Measurements from ENCODE around the gene TADA2A. TPM values are rescaled to one million over a fixed set of nuclear protein-coding genes. Genes with fewer than 3 reads are reported as not detected.

The TADA2A gene
- total RNA-seq, 1 experiment from 2014 or later = 27.5 TPM

- DNase-seq (ENCODE audit: extremely low read depth, low read depth) = no peak
These were observed 112.7 kb downstream of the TADA2A start for GRCh38 chr17:37519251-37519985.

- no peak for DNase-seq (ENCODE audit: extremely low read depth, low read depth)
These were observed 113.5 kb downstream of the TADA2A start for GRCh38 chr17:37520174-37520573.

GRCh38 chr17:37521821-37522220 is 115.1 kb downstream of the TADA2A start:
- DNase-seq (ENCODE audit: extremely low read depth, low read depth) = no peak

DNA sequence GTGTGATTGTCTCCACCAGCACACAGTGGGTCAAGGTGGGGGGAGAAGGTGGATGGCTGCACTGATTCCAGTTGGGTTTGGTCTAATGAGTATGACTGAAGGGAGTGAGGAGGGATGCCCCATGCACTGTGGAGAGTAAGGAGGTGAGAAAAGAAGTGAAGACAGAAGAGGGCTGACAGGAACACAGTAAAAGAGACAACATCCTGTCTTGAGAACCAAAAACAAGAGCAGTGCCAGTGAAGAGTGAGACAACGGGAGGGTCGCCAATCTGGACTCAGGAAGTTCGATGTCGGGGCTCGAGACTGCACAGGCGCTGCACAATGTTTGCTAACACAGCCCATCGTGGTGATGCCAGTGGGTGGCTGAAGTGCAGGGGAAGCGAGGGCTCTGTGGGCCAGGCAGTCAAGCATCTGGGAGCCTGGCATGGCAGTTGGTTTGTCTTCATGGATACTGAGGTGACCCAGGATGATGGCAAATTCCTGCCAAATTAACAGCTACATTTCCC is 117.1 kb downstream of the TADA2A start:
- DNase-seq (ENCODE audit: extremely low read depth, low read depth) = no peak

DNA sequence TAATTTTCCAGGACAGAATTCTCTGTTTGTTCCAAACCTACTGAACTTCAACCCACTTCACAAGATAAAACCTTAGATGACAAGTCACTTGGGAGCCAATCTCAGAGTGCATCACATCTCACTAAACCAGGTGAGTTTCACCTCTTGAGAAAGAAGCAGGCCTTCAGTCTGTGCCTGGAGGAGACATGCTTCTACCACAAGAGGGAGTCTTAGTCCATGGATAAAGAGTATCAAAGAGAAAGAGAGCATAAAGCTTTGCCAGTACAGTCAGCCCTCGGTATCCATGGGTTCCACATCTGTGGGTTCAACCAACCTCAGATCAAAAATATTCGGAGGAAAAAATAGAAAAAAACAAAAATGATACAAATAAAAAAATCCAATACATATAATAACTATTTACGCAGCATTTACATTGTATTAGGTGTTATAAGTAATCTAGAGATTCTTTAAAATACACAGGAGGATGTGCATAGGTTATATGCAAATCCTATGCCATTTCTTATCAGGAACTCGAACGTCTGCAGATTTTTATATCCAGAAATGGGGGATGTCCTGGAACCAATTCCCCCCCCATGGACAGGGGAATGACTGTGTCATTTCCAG is 120.7 kb downstream of the TADA2A start:
- peak; percentile 61 for DNase-seq (ENCODE audit: extremely low read depth, low read depth)

Other genes with a start within 250 kb of the TADA2A start
- gene C17orf78, start 30.9 kb upstream of the TADA2A start, total RNA-seq (2014; rRNA removed; shearing (Covaris generic)) = not detected in 2 replicates
- 26.1 and 35.6 TPM in 2 replicates for gene ACACA, start 50 bp upstream of the TADA2A start, total RNA-seq (2014; rRNA removed; shearing (Covaris generic))
- gene DUSP14, start 83.0 kb downstream of the TADA2A start, total RNA-seq (2014; rRNA removed; shearing (Covaris generic)) = 30.2 and 32.4 TPM in 2 replicates
- gene SYNRG, start 202.5 kb downstream of the TADA2A start, total RNA-seq (2014; rRNA removed; shearing (Covaris generic)) = 6.0 TPM in 2 replicates
- gene DDX52, start 236.6 kb downstream of the TADA2A start, total RNA-seq (2014; rRNA removed; shearing (Covaris generic)) = 45.1 and 49.4 TPM in 2 replicates